ENCODE results near the gene PTPN1. TPM values are rescaled to one million over a fixed set of nuclear protein-coding genes. Genes with fewer than 3 reads are reported as not detected.

Gene PTPN1
- total RNA-seq, 8 experiments from 2014 or later = 28.2 to 54.5 (median 31.6) TPM

- ATAC-seq (replicated peaks in 6 of 8) = no peak
- Histone ChIP-seq H3K4me3 (no peak overlapping the region), H3K4me1 (replicated peaks in 1 of 2) (no peaks in the 10 kb centered on the region), H3K27ac (no peak overlapping the region)
- 89 to 98% (median 93%) methylated on average over 3 to 8 of the region's 26 CpGs; no CpG with 5 or more reads in 7 of the 10 experiments for WGBS, 10 experiments
- in situ Hi-C loops (cut with MboI; ENCODE audit: low pct_unique_long_range_greater_than_20kb in 2 of 9, low sequenced_read_pairs in 9 of 9, unreplicated experiment in 9 of 9) = loop anchor here in 3 of 9 experiments (10.0 to 25.0 kb wide), 2 partner anchors 395 to 398 kb away; partner anchors contain the start of gene CEBPB (in 2 of the 3)
These were observed 72.5 kb downstream of the PTPN1 start for GRCh38 chr20:50582591-50583234.

DNA sequence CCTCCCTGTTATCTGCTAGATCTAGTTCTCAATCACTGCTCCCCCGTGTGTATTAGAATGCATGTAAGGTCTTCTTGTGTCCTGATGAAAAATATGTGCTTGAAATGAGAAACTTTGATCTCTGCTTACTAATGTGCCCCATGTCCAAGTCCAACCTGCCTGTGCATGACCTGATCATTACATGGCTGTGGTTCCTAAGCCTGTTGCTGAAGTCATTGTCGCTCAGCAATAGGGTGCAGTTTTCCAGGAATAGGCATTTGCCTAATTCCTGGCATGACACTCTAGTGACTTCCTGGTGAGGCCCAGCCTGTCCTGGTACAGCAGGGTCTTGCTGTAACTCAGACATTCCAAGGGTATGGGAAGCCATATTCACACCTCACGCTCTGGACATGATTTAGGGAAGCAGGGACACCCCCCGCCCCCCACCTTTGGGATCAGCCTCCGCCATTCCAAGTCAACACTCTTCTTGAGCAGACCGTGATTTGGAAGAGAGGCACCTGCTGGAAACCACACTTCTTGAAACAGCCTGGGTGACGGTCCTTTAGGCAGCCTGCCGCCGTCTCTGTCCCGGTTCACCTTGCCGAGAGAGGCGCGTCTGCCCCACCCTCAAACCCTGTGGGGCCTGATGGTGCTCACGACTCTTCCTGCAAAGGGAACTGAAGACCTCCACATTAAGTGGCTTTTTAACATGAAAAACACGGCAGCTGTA lies 73.4 kb downstream of the PTPN1 start:
- peak in 1 of 8 experiments; percentile 55 for ATAC-seq (replicated peaks in 6 of 8)
- Histone ChIP-seq H3K4me1 (replicated peaks in 1 of 2) (no peaks in the 10 kb centered on the region), H3K27ac (no peak overlapping the region), H3K4me3 (no peak overlapping the region)
- WGBS, 10 experiments = 44 to 100% (median 89%) methylated on average over 1 to 7 of the region's 15 CpGs; no CpG with 5 or more reads in 1 of the 10 experiments
- in situ Hi-C loops (cut with MboI; ENCODE audit: low pct_unique_long_range_greater_than_20kb in 2 of 9, low sequenced_read_pairs in 9 of 9, unreplicated experiment in 9 of 9) = loop anchor here in 3 of 9 experiments (10.0 to 25.0 kb wide), 2 partner anchors 396 to 399 kb away; partner anchors contain the start of gene CEBPB (in 2 of the 3)

- 57 to 100% (median 93%) methylated on average over 1 to 2 of the region's 2 CpGs; no CpG with 5 or more reads in 2 of the 10 experiments for WGBS, 10 experiments
- Histone ChIP-seq H3K4me1 (replicated peaks in 1 of 2) (no peaks in the 10 kb centered on the region), H3K4me3 (no peak overlapping the region), H3K27ac (no peak overlapping the region)
- in situ Hi-C loops (cut with MboI; ENCODE audit: low pct_unique_long_range_greater_than_20kb in 2 of 9, low sequenced_read_pairs in 9 of 9, unreplicated experiment in 9 of 9) = loop anchor here in 3 of 9 experiments (10.0 to 25.0 kb wide), 2 partner anchors 397 to 400 kb away; partner anchors contain the start of gene CEBPB (in 2 of the 3)
- no peak for ATAC-seq (replicated peaks in 6 of 8)
These were observed 74.5 kb downstream of the PTPN1 start for GRCh38 chr20:50584687-50585086.

DNA sequence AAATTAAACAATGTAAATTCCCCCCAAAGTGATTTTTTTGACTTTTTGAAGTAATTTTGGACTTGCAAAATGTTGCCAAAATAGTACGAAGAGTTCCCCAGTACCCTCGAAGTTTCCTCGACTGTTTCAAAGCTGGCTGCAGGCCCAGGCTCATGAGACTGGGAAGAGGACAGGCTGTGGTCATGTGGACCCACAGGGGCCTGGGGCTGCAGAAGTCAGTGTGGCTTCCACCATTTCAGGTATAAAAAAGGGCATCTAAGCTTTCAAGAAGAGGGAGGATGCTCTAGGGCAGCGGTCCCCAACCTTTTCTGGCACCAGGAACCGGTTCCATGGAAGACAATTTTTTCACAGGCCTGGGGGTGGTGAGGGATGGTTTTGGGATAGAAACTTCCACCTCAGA lies 75.0 kb downstream of the PTPN1 start:
- Histone ChIP-seq H3K4me3 (no peak overlapping the region), H3K4me1 (replicated peaks in 1 of 2) (no peaks in the 10 kb centered on the region), H3K27ac (no peak overlapping the region)
- in situ Hi-C loops (cut with MboI; ENCODE audit: low pct_unique_long_range_greater_than_20kb in 2 of 9, low sequenced_read_pairs in 9 of 9, unreplicated experiment in 9 of 9) = loop anchor here in 3 of 9 experiments (10.0 to 25.0 kb wide), 2 partner anchors 398 to 400 kb away; partner anchors contain the start of gene CEBPB (in 2 of the 3)
- WGBS, 10 experiments = 53 to 100% (median 92%) methylated on average over 1 to 5 of the region's 5 CpGs; no CpG with 5 or more reads in 1 of the 10 experiments
- ATAC-seq (replicated peaks in 6 of 8) = no peak

GRCh38 chr20:50585678-50586077 lies 75.5 kb downstream of the PTPN1 start:
- WGBS, 10 experiments = 85 to 100% (median 100%) methylated on average over 1 to 5 of the region's 9 CpGs; no CpG with 5 or more reads in 1 of the 10 experiments
- no peak for ATAC-seq (replicated peaks in 6 of 8)
- no peak overlapping the region for H3K4me3 ChIP-seq
- no peak overlapping the region for H3K27ac ChIP-seq
- H3K4me1 ChIP-seq (replicated peaks in 1 of 2) = no peaks in the 10 kb centered on the region
- in situ Hi-C loops (cut with MboI; ENCODE audit: low pct_unique_long_range_greater_than_20kb in 2 of 9, low sequenced_read_pairs in 9 of 9, unreplicated experiment in 9 of 9) = loop anchor here in 3 of 9 experiments (10.0 to 25.0 kb wide), 2 partner anchors 398 to 401 kb away; partner anchors contain the start of gene CEBPB (in 2 of the 3)

- in situ Hi-C loops (cut with MboI; ENCODE audit: low pct_unique_long_range_greater_than_20kb in 2 of 9, low sequenced_read_pairs in 9 of 9, unreplicated experiment in 9 of 9) = loop anchor here in 3 of 9 experiments (10.0 to 25.0 kb wide), 2 partner anchors 399 to 402 kb away; partner anchors contain the start of gene CEBPB (in 2 of the 3)
- 0 to 100% (median 83%) methylated on average over 1 to 8 of the region's 13 CpGs; no CpG with 5 or more reads in 3 of the 10 experiments for WGBS, 10 experiments
- no peaks in the 10 kb centered on the region for H3K4me1 ChIP-seq (replicated peaks in 1 of 2)
- ATAC-seq (replicated peaks in 6 of 8) = peak in 2 of 8 experiments; percentile 21 to 29
- no peak overlapping the region for H3K27ac ChIP-seq
- no peak overlapping the region for H3K4me3 ChIP-seq
These were observed 76.5 kb downstream of the PTPN1 start for GRCh38 chr20:50586531-50587232.

DNA sequence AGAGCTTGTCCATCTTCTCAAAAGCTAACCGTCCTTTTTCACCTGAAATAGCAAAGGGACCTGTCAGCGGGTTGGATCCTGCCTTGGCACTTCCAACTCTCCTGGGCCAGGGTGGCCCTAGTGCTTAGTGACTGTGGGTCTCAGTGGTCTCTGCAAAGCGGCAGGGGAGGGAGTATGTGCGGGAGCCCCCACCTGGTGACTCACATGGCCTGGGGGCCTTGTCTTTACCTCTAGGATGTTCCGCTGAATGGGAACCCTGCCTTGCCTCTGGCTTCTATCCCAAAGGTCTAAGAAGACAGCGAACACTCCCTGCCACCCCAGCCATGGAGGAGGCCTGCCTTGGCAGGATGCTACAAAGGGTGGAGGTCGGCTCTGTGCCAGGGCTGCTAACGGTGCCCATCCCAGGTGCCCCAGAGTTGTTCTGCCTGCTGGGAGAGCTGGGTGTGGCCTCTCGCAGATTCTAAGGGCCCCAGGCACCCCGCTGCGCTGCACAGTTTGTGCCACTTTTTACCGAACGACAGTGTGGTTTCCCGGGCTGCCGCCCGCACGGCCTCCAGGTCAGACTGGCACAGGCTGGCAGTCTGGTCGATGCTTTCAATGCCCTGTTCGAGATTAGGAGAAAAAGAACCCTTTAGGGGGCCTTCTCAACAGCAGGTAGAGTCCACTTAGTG lies 77.2 kb downstream of the PTPN1 start:
- no peak overlapping the region for H3K27ac ChIP-seq
- WGBS, 10 experiments = 83 to 100% (median 100%) methylated on average over 1 to 6 of the region's 19 CpGs; no CpG with 5 or more reads in 1 of the 10 experiments
- in situ Hi-C loops (cut with MboI; ENCODE audit: low pct_unique_long_range_greater_than_20kb in 2 of 9, low sequenced_read_pairs in 9 of 9, unreplicated experiment in 9 of 9) = loop anchor here in 3 of 9 experiments (10.0 to 25.0 kb wide), 2 partner anchors 400 to 403 kb away; partner anchors contain the start of gene CEBPB (in 2 of the 3)
- H3K4me1 ChIP-seq (replicated peaks in 1 of 2) = no peaks in the 10 kb centered on the region
- no peak overlapping the region for H3K4me3 ChIP-seq
- ATAC-seq (replicated peaks in 6 of 8) = peak in 2 of 8 experiments; percentile 15 to 21

- no peak overlapping the region for H3K27ac ChIP-seq
- peak in 6 of 8 experiments; percentile 44 to 75 (median 62) for ATAC-seq (replicated peaks in 6 of 8)
- no peaks in the 10 kb centered on the region for H3K4me1 ChIP-seq (replicated peaks in 1 of 2)
- WGBS, 10 experiments = 0 to 90% (median 58%) methylated on average over 1 to 11 of the region's 12 CpGs
- in situ Hi-C loops (cut with MboI; ENCODE audit: low pct_unique_long_range_greater_than_20kb in 2 of 9, low sequenced_read_pairs in 9 of 9, unreplicated experiment in 9 of 9) = loop anchor here in 3 of 9 experiments (10.0 to 25.0 kb wide), 2 partner anchors 401 to 403 kb away; partner anchors contain the start of gene CEBPB (in 2 of the 3)
- H3K4me3 ChIP-seq = no peak overlapping the region
These were observed 78.0 kb downstream of the PTPN1 start for GRCh38 chr20:50588034-50588736.

DNA sequence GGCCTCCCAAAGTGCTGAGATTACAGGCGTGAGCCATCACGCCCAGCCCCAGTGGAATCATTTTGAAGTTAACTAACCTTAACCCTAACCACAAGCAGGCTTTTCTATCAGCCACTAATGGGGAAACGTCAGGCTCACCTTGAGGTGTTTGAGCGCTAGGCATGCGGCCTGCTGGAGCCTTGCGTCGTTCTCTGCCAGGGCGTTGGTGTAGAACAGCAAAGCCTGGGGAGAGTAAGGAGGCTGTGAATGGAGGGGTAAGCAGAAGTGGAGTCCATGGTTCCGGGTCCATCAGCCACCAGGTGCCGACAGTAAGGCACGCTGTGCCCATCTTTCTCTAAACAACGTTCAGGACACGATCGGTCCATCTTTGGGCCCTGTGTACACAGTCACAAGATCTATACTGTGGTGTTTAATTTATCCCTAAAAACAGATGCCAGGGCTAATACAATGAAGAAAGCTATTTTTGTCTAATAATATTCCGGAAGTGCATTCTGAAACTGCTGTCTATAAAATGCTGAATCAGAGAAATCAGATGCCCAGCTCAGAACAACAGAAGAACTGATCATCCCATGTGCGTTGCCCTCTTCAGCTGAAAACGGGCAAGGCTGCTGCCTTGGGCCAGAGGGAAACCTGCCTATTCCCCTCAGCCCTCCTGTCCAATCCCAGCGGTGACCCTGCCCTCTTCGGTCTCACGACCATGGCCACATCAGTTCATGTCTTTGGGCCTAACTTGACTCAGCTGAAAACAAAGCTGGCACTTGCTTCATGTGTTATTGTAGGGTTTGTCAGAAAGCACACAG lies 79.6 kb downstream of the PTPN1 start:
- Histone ChIP-seq H3K27ac (no peak overlapping the region), H3K4me3 (no peak overlapping the region), H3K4me1 (replicated peaks in 1 of 2) (peaks cover 0 to 9% of the 10 kb centered on the region in 2 donors)
- 86 to 100% (median 97%) methylated on average over 1 to 10 of the region's 20 CpGs; no CpG with 5 or more reads in 1 of the 10 experiments for WGBS, 10 experiments
- ATAC-seq (replicated peaks in 6 of 8) = no peak
- in situ Hi-C loops (cut with MboI; ENCODE audit: low pct_unique_long_range_greater_than_20kb in 2 of 9, low sequenced_read_pairs in 9 of 9, unreplicated experiment in 9 of 9) = loop anchor here in 3 of 9 experiments (10.0 to 25.0 kb wide), 2 partner anchors 402 to 405 kb away; partner anchors contain the start of gene CEBPB (in 2 of the 3)

- in situ Hi-C loops (cut with MboI; ENCODE audit: low pct_unique_long_range_greater_than_20kb in 2 of 9, low sequenced_read_pairs in 9 of 9, unreplicated experiment in 9 of 9) = loop anchor here in 2 of 9 experiments (25.0 kb wide), 1 partner anchor 403 kb away; the partner anchor contains the start of gene CEBPB (in 2 of the 2)
- H3K4me3 ChIP-seq = no peak overlapping the region
- H3K27ac ChIP-seq = no peak overlapping the region
- H3K4me1 ChIP-seq (replicated peaks in 1 of 2) = peaks cover 0 to 9% of the 10 kb centered on the region in 2 donors
- ATAC-seq (replicated peaks in 6 of 8) = no peak
- WGBS, 10 experiments = 64 to 100% (median 93%) methylated on average over 2 to 6 of the region's 11 CpGs; no CpG with 5 or more reads in 3 of the 10 experiments
These were observed 80.1 kb downstream of the PTPN1 start for GRCh38 chr20:50590348-50590664.
